Retina (tissue), 1 donor: ENCODE results near the gene LAMC2.
"Not testable (repeated sequence)": the region's sequence is repeated elsewhere in the genome, so short reads cannot be mapped to it uniquely, and the experiment has no call there.

Experiments
- DNase-seq: peaks from one replicate; pipeline ENCODE4 v3.0.0-alpha.2; 2016

LAMC2 gene

DNA sequence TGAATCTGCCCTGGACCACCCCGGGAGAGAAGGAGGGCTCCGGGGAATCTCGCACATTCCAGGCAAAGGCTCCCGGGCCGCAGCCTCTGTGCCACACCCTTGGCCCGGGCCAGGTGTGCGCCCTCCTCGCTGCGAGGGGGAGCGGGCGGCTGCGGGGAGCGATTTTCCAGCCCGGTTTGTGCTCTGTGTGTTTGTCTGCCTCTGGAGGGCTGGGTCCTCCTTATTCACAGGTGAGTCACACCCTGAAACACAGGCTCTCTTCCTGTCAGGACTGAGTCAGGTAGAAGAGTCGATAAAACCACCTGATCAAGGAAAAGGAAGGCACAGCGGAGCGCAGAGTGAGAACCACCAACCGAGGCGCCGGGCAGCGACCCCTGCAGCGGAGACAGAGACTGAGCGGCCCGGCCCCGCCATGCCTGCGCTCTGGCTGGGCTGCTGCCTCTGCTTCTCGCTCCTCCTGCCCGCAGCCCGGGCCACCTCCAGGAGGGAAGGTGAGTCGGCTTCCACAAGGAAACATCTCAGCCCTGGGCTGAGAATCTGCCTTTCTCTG, at the start of gene LAMC2:
LAMC2 (plus strand) TSS at position 324 of the 550 bp plus-strand sequence; CDS start at position 413, 89 bp downstream.
- DNase-seq = peak; percentile 66

DNA sequence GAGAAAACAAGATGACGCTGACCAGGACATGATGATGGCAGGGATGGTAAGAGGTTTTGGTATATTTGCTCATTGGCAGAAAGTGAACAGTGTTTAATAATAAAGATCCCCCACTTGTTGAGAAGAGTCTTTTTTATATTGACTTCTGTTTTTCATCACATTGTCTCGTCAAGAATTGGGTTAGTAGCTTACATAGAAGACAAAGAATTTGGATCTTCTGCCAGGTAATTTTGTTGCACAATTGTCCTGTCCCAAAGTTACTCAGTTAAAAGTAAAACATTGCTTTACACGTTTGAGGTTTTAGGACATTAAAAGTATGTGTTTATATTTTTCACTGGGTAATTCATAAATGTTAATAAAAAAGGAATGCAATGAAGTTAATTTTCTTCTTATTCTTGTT, 48.3 kb upstream of the LAMC2 start:
- DNase-seq = no peak

DNA sequence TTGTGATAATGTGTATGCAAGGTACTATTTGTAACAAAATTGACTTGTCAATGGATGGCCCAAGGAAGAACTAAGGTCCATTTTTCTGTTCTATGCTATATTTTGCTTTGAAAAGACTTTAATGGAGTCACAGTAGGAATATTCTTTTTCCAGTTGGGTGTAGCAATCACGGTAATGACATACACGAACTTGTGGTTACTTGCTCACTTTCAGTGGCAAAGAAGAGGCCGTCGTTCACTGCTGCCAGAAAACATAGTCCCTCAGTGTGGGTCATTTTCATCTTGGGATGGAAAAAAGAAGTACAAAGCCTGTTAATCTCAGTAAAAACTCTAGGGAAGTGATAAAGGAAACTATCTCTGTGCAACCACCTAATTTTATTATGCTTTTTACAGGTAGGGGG, 47.8 kb upstream of the LAMC2 start:
- no peak for DNase-seq

DNA sequence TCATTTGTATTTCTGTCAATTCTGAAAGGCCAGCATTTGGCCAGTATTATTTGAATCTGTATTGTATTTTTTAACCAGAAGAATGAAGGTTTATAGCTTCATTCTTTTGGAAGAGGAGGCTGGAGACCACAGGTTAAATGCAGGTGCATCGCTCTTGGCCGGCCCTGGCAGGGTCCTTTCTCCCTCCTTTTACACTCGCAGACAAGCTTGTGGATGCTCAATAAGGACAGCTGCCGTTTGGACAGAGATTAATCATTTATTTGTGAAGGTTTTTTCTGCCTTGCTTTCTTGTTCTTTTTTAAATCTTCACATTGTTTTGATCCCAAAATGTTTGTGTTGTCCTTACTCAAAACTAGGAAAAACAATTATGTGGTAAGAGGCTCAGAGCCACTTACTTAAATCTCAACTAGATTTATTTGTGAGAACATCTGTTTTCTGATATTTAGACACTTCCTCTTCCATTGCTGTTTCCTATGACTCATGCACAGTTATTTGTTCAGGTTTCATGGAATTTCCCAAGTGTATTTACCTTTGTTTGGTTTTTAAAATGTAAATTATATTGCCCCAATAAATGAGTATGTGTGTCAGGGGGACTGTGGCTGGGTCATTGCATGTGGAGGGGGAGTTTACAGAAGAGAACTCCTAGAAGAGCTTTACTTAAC, 46.7 kb upstream of the LAMC2 start:
- DNase-seq = no peak

- no peak for DNase-seq
Observed at GRCh38 chr1:183140633-183141032, 45.4 kb upstream of the LAMC2 start.

DNA sequence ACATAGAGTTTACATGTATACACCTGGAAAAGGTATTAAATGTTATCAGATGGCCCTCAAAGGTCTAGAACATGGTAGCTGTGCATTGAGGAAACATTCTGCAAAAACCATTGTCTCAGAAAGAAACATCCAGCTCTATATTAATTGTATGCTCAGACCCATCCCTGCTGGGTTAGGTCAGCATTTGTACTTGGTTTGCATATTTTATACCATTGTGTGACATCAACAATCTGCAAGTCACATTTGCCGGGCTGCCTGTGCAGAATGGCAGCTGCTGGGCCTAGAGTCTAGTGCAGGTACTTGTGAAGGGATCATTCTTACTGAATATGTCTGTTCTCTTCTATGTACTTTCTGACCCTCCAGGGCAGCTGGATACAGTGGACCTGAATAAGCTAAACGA, 43.9 kb upstream of the LAMC2 start:
- DNase-seq = no peak

GRCh38 chr1:183143576-183144315, 42.3 kb upstream of the LAMC2 start:
- DNase-seq = no peak

- no peak for DNase-seq
Observed at GRCh38 chr1:183144752-183145151, 41.3 kb upstream of the LAMC2 start.

- DNase-seq = no peak
Observed at GRCh38 chr1:183147735-183148134, 38.3 kb upstream of the LAMC2 start.

- no peak for DNase-seq
Observed at GRCh38 chr1:183148599-183148998, 37.5 kb upstream of the LAMC2 start.

DNA sequence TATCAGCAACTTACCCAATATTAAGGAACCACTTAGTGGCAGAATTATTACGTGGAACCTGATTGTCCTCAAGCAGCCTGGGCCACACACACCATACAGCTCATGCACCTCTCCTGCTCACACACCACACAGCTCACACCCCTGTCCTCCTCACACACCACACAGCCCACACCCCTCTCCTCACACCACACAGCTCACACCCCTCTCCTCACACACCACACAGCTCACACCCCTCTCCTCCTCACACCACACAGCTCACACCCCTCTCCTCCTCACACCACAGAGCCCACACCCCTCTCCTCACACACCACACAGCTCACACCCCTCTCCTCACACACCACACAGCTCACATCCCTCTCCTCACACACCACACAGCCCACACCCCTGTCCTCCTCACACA, 36.8 kb upstream of the LAMC2 start:
- DNase-seq = no peak

- DNase-seq = not testable (repeated sequence)
Observed at GRCh38 chr1:183150032-183150431, 36.0 kb upstream of the LAMC2 start.

DNA sequence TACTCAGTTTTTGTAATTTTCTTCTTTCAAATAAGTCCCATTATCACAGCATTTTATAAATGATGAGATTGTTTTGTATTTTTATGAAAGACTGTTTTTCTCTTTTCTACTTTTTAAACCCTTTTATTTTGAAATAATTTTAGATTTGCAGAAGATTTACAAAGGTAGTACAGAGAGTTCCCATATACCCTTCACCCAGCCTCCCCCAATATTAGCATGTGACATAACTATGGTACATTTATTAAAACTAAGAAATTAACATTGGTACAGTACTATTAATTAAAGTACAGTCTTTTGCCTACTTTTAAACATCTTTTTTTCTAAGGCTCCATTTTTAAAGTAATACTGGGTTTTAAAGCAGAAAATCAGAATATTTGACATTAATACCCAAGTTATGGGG, 35.6 kb upstream of the LAMC2 start:
- DNase-seq = no peak

DNA sequence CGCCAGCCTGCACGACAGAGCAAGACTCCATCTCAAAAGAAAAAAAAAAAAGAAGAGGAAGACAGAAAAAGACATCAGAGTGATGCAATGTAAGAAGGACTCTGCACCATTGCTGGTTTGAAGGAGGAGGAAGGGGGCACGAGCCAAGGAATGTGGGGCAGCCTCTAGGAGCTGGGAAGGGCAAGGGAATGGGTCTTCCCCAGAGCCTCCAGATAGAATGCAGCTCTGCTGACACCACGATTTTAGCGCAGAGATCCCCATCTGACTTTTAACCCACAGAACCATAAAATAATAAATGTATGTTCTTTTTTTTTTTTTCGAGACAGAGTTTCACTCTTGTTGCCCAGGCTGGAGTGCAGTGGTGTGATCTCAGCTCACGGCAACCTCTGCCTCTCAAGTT, 33.9 kb upstream of the LAMC2 start:
- no peak for DNase-seq

DNA sequence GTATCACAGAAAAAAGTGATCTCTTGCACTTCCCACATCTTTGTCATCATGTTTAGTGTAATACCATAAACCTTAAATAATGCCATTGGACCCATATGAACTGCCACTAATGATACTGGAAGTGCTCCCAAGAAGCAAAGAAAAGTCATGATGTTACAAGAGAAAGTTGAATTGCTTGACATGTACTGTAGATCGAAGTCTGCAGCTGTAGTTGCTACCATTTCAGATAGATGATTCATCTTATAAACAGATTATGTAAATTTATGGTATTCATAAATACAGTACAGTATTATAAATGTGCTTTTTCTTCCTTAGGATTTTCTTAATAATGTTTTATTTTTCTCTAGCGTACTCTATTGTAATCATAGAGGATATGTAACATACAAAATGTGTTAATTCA, 30.1 kb upstream of the LAMC2 start:
- no peak for DNase-seq

DNA sequence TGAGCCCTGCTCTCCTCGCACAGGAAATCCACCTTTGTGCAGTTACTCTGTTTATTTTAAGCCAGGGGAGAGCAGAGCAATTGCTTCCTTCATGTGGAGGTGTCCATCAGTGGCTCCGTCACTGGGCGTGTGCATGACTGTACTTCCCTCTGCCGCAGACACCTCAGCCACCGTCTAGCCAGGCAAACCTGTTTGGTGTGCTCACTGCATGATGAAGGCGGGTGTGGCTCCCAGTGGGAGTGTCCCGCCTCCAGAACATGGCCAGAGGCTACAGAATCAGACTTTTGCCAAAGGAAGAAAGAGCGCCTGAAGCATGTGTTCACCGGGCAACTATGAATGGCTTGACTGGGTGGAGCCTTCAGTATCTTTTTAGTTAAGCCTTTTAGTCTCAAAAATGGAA, 26.1 kb upstream of the LAMC2 start:
- DNase-seq = no peak

GRCh38 chr1:183161391-183161790, 24.7 kb upstream of the LAMC2 start:
- no peak for DNase-seq

DNA sequence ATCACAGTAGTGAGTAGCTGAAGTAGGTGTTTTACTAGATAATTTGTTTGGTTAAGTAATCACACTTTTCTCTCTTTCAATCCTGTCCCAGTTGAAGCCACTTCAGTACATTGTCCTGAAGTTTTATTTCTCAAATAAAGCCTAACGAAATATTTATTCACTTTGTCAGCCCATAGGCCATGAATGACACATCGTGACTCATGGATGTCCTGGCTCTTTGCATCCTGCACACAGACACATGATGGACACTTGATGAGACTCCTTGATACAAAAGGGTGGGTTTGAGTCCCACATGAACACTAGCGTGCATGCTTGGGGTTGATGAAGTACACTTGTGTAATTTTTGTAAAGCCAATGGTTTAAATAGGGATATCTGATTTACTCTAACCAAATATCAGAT, 22.7 kb upstream of the LAMC2 start:
- no peak for DNase-seq

- DNase-seq = no peak
Observed at GRCh38 chr1:183164340-183164739, 21.7 kb upstream of the LAMC2 start.

GRCh38 chr1:183164963-183165362, 21.1 kb upstream of the LAMC2 start:
- DNase-seq = no peak

- no peak for DNase-seq
Observed at GRCh38 chr1:183165456-183165855, 20.6 kb upstream of the LAMC2 start.

DNA sequence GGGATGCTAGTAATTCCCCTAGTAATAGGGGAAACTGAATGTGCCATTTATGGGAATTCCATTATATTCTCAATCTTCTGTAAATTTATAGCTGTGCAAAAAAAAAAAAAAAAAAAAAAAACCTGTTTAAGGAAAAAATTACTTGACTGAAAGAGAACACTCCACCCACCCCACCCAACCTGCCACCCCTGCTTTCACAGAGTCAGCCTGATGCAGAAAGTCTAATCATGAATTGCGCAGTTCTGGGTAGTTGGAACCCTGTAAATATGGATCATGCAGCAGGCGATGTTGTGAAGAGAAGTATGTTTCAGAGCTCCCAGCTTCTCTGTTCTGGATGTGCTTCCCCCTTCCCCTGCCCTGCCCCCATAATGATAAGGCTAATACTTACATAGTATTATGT, 19.6 kb upstream of the LAMC2 start:
- DNase-seq = no peak

DNA sequence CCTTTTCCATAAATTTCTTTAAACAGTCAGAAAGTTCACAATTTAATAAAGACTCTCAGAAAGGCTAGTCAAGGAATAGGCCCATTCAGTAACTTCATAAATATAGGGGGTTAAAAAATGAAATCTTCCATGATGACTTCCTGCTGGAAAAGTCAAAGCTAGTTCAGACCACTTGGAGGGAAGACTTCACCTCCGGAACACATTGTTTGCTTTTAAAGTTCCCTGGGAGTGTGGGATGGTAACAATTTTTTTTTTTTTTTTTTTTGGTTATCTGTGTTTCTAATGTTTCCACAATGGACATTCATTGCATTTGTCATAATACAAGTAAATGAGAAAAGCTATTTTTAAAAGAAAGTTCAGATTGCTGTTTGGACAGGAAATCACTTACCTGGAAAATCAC, 18.4 kb upstream of the LAMC2 start:
- no peak for DNase-seq

GRCh38 chr1:183168308-183168707, 17.8 kb upstream of the LAMC2 start:
- DNase-seq = no peak

DNA sequence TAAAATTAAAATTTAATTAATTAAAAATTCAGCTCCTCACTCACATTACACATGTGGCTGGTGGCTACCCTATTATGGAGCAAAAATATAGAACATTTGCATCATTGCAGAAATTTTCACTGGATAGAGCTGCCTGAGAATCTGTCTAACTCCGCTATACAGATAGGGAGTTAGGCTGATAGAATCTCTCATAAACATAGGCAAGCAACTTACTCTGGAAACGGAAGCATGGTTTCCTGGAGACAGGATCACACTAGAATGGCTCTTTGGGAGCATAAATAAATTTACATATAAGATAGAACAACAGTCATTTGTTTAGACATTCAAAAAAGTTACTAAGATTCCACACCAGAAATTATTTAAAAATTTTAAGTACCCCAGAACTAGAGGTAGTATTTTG, 12.2 kb upstream of the LAMC2 start:
- no peak for DNase-seq
